Epithelial cell of proximal tubule (primary cell): ENCODE measurements around the gene MAP4K5. TPM values are rescaled to one million over a fixed set of nuclear protein-coding genes. Genes with fewer than 3 reads are reported as not detected.

ENCODE experiments used
- DNase-seq: peaks from one replicate; pipeline ENCODE4 v3.0.0-alpha.2; 2011; ENCODE audit warnings: low read depth
- H3K4me3 ChIP-seq: 2 replicates; pipeline ENCODE4 v1.5.1; 2011; ENCODE audit warnings: low read depth, mild to moderate bottlenecking, low read length
- CTCF ChIP-seq: conservative IDR thresholded peaks from 2 replicates; pipeline ENCODE4 v1.5.1; 2012; ENCODE audit warnings: low read depth, mild to moderate bottlenecking, low read length
- total RNA-seq: library from RNA; depleted of rRNA; stranded (reverse); fragments of >200 nt; gene quantifications from 2 replicates; pipeline ENCODE4 v1.2.3, GENCODE V29; 2015

The MAP4K5 gene
- total RNA-seq, 1 donor from 2014 or later = 128 TPM

- TF ChIP-seq CTCF = no peak
- no peak overlapping the region for H3K4me3 ChIP-seq
- DNase-seq = no peak
These were observed 78.5 kb downstream of the MAP4K5 start for GRCh38 chr14:50453869-50454268.

GRCh38 chr14:50452979-50453705, 79.2 kb downstream of the MAP4K5 start:
- no peak overlapping the region for H3K4me3 ChIP-seq
- TF ChIP-seq CTCF = no peak
- DNase-seq = peak; percentile 57

GRCh38 chr14:50452296-50452695, 80.1 kb downstream of the MAP4K5 start:
- H3K4me3 ChIP-seq = no peak overlapping the region
- DNase-seq = no peak
- no peak for TF ChIP-seq CTCF

- TF ChIP-seq CTCF = no peak
- H3K4me3 ChIP-seq = no peak overlapping the region
- DNase-seq = no peak
These were observed 80.5 kb downstream of the MAP4K5 start for GRCh38 chr14:50451854-50452253.

- no peak overlapping the region for H3K4me3 ChIP-seq
- DNase-seq = peak; percentile 23
- no peak for TF ChIP-seq CTCF
These were observed 84.9 kb downstream of the MAP4K5 start for GRCh38 chr14:50447461-50447860.

GRCh38 chr14:50434528-50434927, 97.8 kb downstream of the MAP4K5 start:
- TF ChIP-seq CTCF = no peak
- no peak overlapping the region for H3K4me3 ChIP-seq
- no peak for DNase-seq

- no peak for DNase-seq
These were observed 100.2 kb downstream of the MAP4K5 start for GRCh38 chr14:50432131-50432530.

More at GRCh38 chr14:50432131-50432530, 100.2 kb downstream of the MAP4K5 start:
- no peak for TF ChIP-seq CTCF
- no peak overlapping the region for H3K4me3 ChIP-seq
